Caco-2 (cell line): ENCODE results near the gene SLC30A3. TPM values are rescaled to one million over a fixed set of nuclear protein-coding genes. Genes with fewer than 3 reads are reported as not detected.

Experiments
- BruUV-seq: library from RNA; stranded (reverse); fragments of 400-500 nt; replicated peaks from 2 replicates; lab custom pipeline; 2021; lab: Mats Ljungman, UMichigan
- CTCF ChIA-PET: fragments of 300-600 bp; sonication (Branson Sonifier 250); formaldehyde crosslinking; loops from one replicate; lab custom pipeline; 2022; ENCODE audit warnings: antibody characterized with exemption; lab: Charles Lee
- POLR2A ChIA-PET: fragments of 300-600 bp; sonication (Branson Sonifier 250); formaldehyde crosslinking; loops from one replicate; lab custom pipeline; 2022; ENCODE audit warnings: antibody characterized with exemption; lab: Charles Lee
- DNase-seq, 2 experiments: peaks; one replicate each; pipeline versions ENCODE4 v3.0.0 to v3.0.0-alpha.2; 2020 to 2022
- H3K27me3 ChIP-seq: replicated peaks from 2 replicates; pipeline ENCODE4 v1.6.0; 2011; ENCODE audit warnings: low read length; ENCODE audit not compliant: control insufficient read depth, insufficient read depth
- H3K36me3 ChIP-seq: 2 replicates; pipeline ENCODE4 v1.5.1; 2011; ENCODE audit warnings: low read length; ENCODE audit not compliant: control insufficient read depth, insufficient read depth
- H3K4me1 ChIP-seq: fragments of 250-450 bp; sonication (Bioruptor Pico); 2 replicates; pipeline ENCODE4 v1.5.1; 2020; ENCODE audit warnings: mild to moderate bottlenecking
- H3K4me3 ChIP-seq: 2 replicates; pipeline ENCODE4 v1.5.1; 2011; ENCODE audit warnings: low read depth, mild to moderate bottlenecking, control low read depth, low read length
- H3K9me3 ChIP-seq: fragments of 250-450 bp; sonication (Bioruptor Pico); 2 replicates; pipeline ENCODE4 v1.5.1; 2020; ENCODE audit warnings: mild to moderate bottlenecking, moderate library complexity
- H3K27ac Mint-ChIP-seq: one replicate; pipeline ENCODE4 v1.8.0; 2022; ENCODE audit warnings: mixed read lengths; ENCODE audit not compliant: unreplicated experiment
- H3K27me3 Mint-ChIP-seq: one replicate; pipeline ENCODE4 v1.8.0; 2022; ENCODE audit warnings: mixed read lengths; ENCODE audit not compliant: insufficient read depth, unreplicated experiment
- H3K36me3 Mint-ChIP-seq: one replicate; pipeline ENCODE4 v1.8.0; 2022; ENCODE audit warnings: mild to moderate bottlenecking, mixed read lengths; ENCODE audit not compliant: insufficient read depth, unreplicated experiment
- H3K4me1 Mint-ChIP-seq: one replicate; pipeline ENCODE4 v1.8.0; 2022; ENCODE audit warnings: low read depth, mixed read lengths; ENCODE audit not compliant: unreplicated experiment
- H3K4me3 Mint-ChIP-seq: one replicate; pipeline ENCODE4 v1.8.0; 2022; ENCODE audit warnings: mild to moderate bottlenecking, moderate library complexity, mixed read lengths; ENCODE audit not compliant: unreplicated experiment
- H3K9me3 Mint-ChIP-seq: one replicate; pipeline ENCODE4 v1.8.0; 2022; ENCODE audit warnings: mixed read lengths; ENCODE audit not compliant: unreplicated experiment
- intact Hi-C: fragments of 100-400 bp; cut with micrococcal nuclease; formaldehyde crosslinking; loops from one replicate; pipeline ENCODE4 v1.10.0; 2022; ENCODE audit not compliant: unreplicated experiment
- total RNA-seq: library from RNA; stranded (reverse); gene quantifications from 2 replicates; pipeline ENCODE4 v1.2.3, GENCODE V29; 2022
- TF ChIP-seq, protein P1 (sequence below), 2 experiments: fragments of 200-600 bp in 1 of 2; IDR thresholded peaks; 1 replicate in 1 of 2; 2 replicates in 1 of 2; pipeline versions ENCODE4 v1.5.1 to v1.8.0; 2011 to 2022; ENCODE audit warnings: antibody characterized with exemption in 1 of 2, control low read depth in 1 of 2, inconsistent platforms in 1 of 2, low read depth in 1 of 2, low read length in 1 of 2, mild to moderate bottlenecking in 1 of 2, moderate library complexity in 1 of 2; ENCODE audit not compliant: insufficient read depth in 1 of 2, severe bottlenecking in 1 of 2, unreplicated experiment in 1 of 2

The SLC30A3 gene
- total RNA-seq, 1 experiment from 2014 or later = 4.3 TPM

- DNase-seq = no peak
- POLR2A ChIA-PET = no interaction called here
- no peak overlapping the region for H3K4me3 Mint-ChIP-seq
- no peak overlapping the region for H3K4me3 ChIP-seq
- H3K36me3 Mint-ChIP-seq = peaks cover 85% of the 10 kb centered on the region
- no peak overlapping the region for H3K27ac Mint-ChIP-seq
- CTCF ChIA-PET = no interaction called here
- intact Hi-C loops = no loop called here
- TF ChIP-seq, protein P1, sequence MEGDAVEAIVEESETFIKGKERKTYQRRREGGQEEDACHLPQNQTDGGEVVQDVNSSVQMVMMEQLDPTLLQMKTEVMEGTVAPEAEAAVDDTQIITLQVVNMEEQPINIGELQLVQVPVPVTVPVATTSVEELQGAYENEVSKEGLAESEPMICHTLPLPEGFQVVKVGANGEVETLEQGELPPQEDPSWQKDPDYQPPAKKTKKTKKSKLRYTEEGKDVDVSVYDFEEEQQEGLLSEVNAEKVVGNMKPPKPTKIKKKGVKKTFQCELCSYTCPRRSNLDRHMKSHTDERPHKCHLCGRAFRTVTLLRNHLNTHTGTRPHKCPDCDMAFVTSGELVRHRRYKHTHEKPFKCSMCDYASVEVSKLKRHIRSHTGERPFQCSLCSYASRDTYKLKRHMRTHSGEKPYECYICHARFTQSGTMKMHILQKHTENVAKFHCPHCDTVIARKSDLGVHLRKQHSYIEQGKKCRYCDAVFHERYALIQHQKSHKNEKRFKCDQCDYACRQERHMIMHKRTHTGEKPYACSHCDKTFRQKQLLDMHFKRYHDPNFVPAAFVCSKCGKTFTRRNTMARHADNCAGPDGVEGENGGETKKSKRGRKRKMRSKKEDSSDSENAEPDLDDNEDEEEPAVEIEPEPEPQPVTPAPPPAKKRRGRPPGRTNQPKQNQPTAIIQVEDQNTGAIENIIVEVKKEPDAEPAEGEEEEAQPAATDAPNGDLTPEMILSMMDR (IDR thresholded peaks at IDR 0.05; ENCODE audit: insufficient read depth in 1 of 2, low read depth in 1 of 2, low read length in 1 of 2, severe bottlenecking in 1 of 2, unreplicated experiment in 1 of 2) = no peak
- peaks cover 7% of the 10 kb centered on the region for H3K4me1 Mint-ChIP-seq
- no peaks in the 10 kb centered on the region for H3K27me3 Mint-ChIP-seq
- no peaks in the 10 kb centered on the region for H3K9me3 ChIP-seq
- H3K36me3 ChIP-seq = peaks cover 4% of the 10 kb centered on the region
- BruUV-seq = no TSS peak
- peaks cover 10% of the 10 kb centered on the region for H3K4me1 ChIP-seq
- no peaks in the 10 kb centered on the region for H3K27me3 ChIP-seq
- H3K9me3 Mint-ChIP-seq = no peaks in the 10 kb centered on the region
Measured at GRCh38 chr2:27222407-27222806, 40.4 kb downstream of the SLC30A3 start.

- no peaks in the 10 kb centered on the region for H3K27me3 ChIP-seq
- CTCF ChIA-PET = no interaction called here
- POLR2A ChIA-PET = no interaction called here
- no peak for DNase-seq
- Mint-ChIP-seq H3K4me3 (no peak overlapping the region), H3K4me1 (peaks cover 16% of the 10 kb centered on the region), H3K9me3 (no peaks in the 10 kb centered on the region), H3K36me3 (peaks cover 85% of the 10 kb centered on the region), H3K27ac (no peak overlapping the region), H3K27me3 (no peaks in the 10 kb centered on the region)
- no peak overlapping the region for H3K4me3 ChIP-seq
- H3K9me3 ChIP-seq = no peaks in the 10 kb centered on the region
- peaks cover 16% of the 10 kb centered on the region for H3K4me1 ChIP-seq
- TF ChIP-seq, protein P1 (IDR thresholded peaks at IDR 0.05; ENCODE audit: insufficient read depth in 1 of 2, low read depth in 1 of 2, low read length in 1 of 2, severe bottlenecking in 1 of 2, unreplicated experiment in 1 of 2) = no peak
- no TSS peak for BruUV-seq
- intact Hi-C loops = no loop called here
- H3K36me3 ChIP-seq = peaks cover 4% of the 10 kb centered on the region
Measured at GRCh38 chr2:27221166-27221565, 41.7 kb downstream of the SLC30A3 start.

DNA sequence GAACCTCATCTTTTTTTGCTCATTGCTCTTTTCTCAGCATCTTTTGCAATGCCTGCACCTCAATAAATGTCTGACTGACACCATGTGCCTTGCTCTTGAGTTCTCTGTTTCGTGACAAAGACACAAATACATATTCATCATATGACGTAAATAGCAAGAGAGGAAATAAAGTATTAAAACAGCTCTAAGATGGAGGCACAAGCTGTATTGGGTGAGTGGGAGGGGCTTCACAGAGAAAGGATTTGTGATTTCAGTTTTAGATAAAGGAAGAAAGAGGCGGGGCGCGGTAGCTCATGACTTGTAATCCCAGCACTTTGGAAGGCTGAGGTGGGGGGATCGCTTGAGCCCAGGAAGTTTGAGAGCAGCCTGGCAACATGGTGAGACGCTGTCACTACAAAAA lies 42.8 kb downstream of the SLC30A3 start:
- DNase-seq = no peak
- no TSS peak for BruUV-seq
- intact Hi-C loops = no loop called here
- ChIA-PET CTCF (no interaction called here), POLR2A (interaction anchor here (0.6 kb wide), 1 partner anchor 11 kb away, joined by 3 read pairs; no protein-coding TSS in a partner anchor)
- H3K27me3 Mint-ChIP-seq = no peaks in the 10 kb centered on the region
- Histone ChIP-seq H3K4me1 (peaks cover 16% of the 10 kb centered on the region), H3K36me3 (peaks cover 8% of the 10 kb centered on the region), H3K27me3 (no peaks in the 10 kb centered on the region), H3K4me3 (no peak overlapping the region), H3K9me3 (no peaks in the 10 kb centered on the region)
- no peak overlapping the region for H3K27ac Mint-ChIP-seq
- no peaks in the 10 kb centered on the region for H3K9me3 Mint-ChIP-seq
- TF ChIP-seq, protein P1 (IDR thresholded peaks at IDR 0.05; ENCODE audit: insufficient read depth in 1 of 2, low read depth in 1 of 2, low read length in 1 of 2, severe bottlenecking in 1 of 2, unreplicated experiment in 1 of 2) = no peak
- no peak overlapping the region for H3K4me3 Mint-ChIP-seq
- H3K36me3 Mint-ChIP-seq = peaks cover 76% of the 10 kb centered on the region
- peaks cover 17% of the 10 kb centered on the region for H3K4me1 Mint-ChIP-seq
